HEK293 (cell line): Measurements from ENCODE around the gene MRPS18A.

ENCODE experiments used
- CTCF ChIP-seq: fragments of 450-650 bp; formaldehyde crosslinking; IDR thresholded peaks from 2 replicates; pipeline ENCODE4 v1.5.1; 2016; ENCODE audit warnings: missing biosample characterization, missing genetic modification characterization
- ZNF121 ChIP-seq: fragments of 450-650 bp; formaldehyde crosslinking; IDR thresholded peaks from 2 replicates; pipeline ENCODE4 v1.5.1; 2016; ENCODE audit warnings: missing biosample characterization, missing genetic modification characterization
- ZNF433 ChIP-seq: fragments of 450-650 bp; formaldehyde crosslinking; IDR thresholded peaks from 2 replicates; pipeline ENCODE4 v1.5.1; 2016; ENCODE audit warnings: missing biosample characterization, missing genetic modification characterization, low read depth

GRCh38 chr6:43724914-43725642, 37.5 kb upstream of the MRPS18A start:
- TF ChIP-seq CTCF (tag by site-specific recombination), result no peak
- TF ChIP-seq ZNF121 (tag by site-specific recombination), result no peak
- TF ChIP-seq ZNF433 (tag by site-specific recombination), result no peak
